Testis (tissue), 5 donors: Measurements from ENCODE around the gene BTBD2. TPM values are rescaled to one million over a fixed set of nuclear protein-coding genes. Genes with fewer than 3 reads are reported as not detected.

Source experiments
- DNase-seq: peaks from one replicate; pipeline ENCODE4 v3.0.0-alpha.2; 2019
- H3K27ac ChIP-seq, 2 donors: fragments of 200-600 bp; sonication (generic); one replicate each; pipeline ENCODE4 v1.5.1; 2019
- H3K27me3 ChIP-seq: fragments of 200-600 bp; sonication (generic); one replicate; pipeline ENCODE4 v1.5.1; 2019
- H3K36me3 ChIP-seq: fragments of 200-600 bp; sonication (generic); one replicate; pipeline ENCODE4 v1.5.1; 2017; ENCODE audit warnings: low read depth; ENCODE audit errors: missing control alignments
- H3K4me1 ChIP-seq: fragments of 200-600 bp; sonication (generic); one replicate; pipeline ENCODE4 v1.5.1; 2019
- H3K4me3 ChIP-seq, 2 donors: fragments of 200-600 bp; sonication (generic); one replicate each; pipeline ENCODE4 v1.5.1; 2017 to 2019
- H3K9me3 ChIP-seq: fragments of 200-600 bp; sonication (generic); one replicate; pipeline ENCODE4 v1.5.1; 2017
- POLR2A ChIP-seq: fragments of 450-650 bp; IDR thresholded peaks from one replicate; pipeline ENCODE4 v1.6.1; 2017; ENCODE audit warnings: antibody characterized with exemption, mild to moderate bottlenecking, moderate library complexity
- WGBS, 2 donors: methylation state at CpG; one replicate each; pipeline ENCODE4 v1.1.5; 2018; 5-methylcytosine and 5-hydroxymethylcytosine counted together
- intact Hi-C: fragments of 100-400 bp; cut with DNase I; formaldehyde crosslinking; loops from one replicate; pipeline ENCODE4 v1.15.1; 2023; ENCODE audit warnings: low total_unique reads
- long read RNA-seq, 2 donors: transcript quantifications; one replicate each; lab custom pipeline, GENCODE V29; 2026
- polyA plus RNA-seq: library from polyadenylated mRNA; stranded (reverse); fragments of 350-450 nt; fragmentation: Illumina TruSeq; extraction: RNeasy Lipid Tissue Mini Kit (QIAGEN cat#74804); gene quantifications from one replicate; pipeline ENCODE4 v1.2.3, GENCODE V29; 2014; ENCODE audit warnings: low read depth, low replicate concordance; ENCODE audit not compliant: insufficient read depth
- total RNA-seq, 2 donors: library from RNA; depleted of rRNA; stranded (reverse); fragments of >200 nt; gene quantifications; one replicate each; pipeline ENCODE4 v1.2.3, GENCODE V29; 2016
- TF ChIP-seq, protein P1 (sequence below), 3 experiments: fragments of 450-650 bp in 2 of 3; fragments of 200-600 bp in 1 of 3; sonication (generic) in 1 of 3; IDR thresholded peaks; one replicate each; pipeline ENCODE4 v1.5.1; 2016 to 2019; ENCODE audit warnings: antibody characterized with exemption in 3 of 3, mild to moderate bottlenecking in 2 of 3, moderate library complexity in 1 of 3

Gene BTBD2
- total RNA-seq (100 to 1,000 TPM in 1 of 2 donors, 10 to 100 TPM in 1; 61.1 to 117 TPM), polyA plus RNA-seq (43.2 TPM)
- long read RNA-seq, donor 1, transcript BTBD2-201 (9 exons, 2,649 nt): major isoform, 25 of 33 reads
- long read RNA-seq, donor 1, transcript BTBD2-211 (1 exons, 951 nt): minor isoform, 6 of 33 reads
- long read RNA-seq, donor 1, partial matches to known transcripts: 0 of 33 reads
- long read RNA-seq, donor 1, other reads (novel, unspliced or antisense): 0 of 33 reads
- long read RNA-seq, donor 2, transcript BTBD2-201 (9 exons, 2,649 nt): major isoform, 13 of 21 reads
- long read RNA-seq, donor 2, partial matches to known transcripts: 5 of 21 reads
- long read RNA-seq, donor 2, other reads (novel, unspliced or antisense): 0 of 21 reads

DNA sequence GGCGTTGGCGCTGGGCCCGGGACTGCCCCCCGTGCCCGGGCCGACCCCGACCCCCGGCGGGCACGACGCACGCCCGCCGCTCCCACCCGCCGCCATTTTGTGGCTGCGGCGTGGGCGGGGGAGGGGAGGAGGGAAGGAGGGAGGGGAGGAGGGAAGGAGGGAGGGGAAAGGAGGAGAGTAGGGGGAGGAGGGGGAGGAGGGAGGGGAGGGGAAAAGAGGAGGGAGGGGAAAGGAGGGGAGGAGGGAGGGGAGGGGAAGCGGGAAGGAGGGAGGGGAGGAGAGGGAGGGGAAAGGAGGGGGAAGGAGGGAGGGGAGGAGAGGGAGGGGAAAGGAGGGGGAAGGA is at the start of gene BTBD2:
TSS of gene BTBD2 (minus strand) at position 107 of the 343 bp plus-strand sequence. CDS start at position 96, 11 bp downstream.
- Histone ChIP-seq H3K36me3 (no peaks in the 10 kb centered on the region), H3K27me3 (no peaks in the 10 kb centered on the region), H3K4me3 (peak within 1 kb of the TSS; percentile 49 to 63), H3K4me1 (peaks cover 9% of the 10 kb centered on the region), H3K9me3 (no peaks in the 10 kb centered on the region), H3K27ac (peak within 1 kb of the TSS; percentile 50 to 66)
- intact Hi-C loops: no loop called here
- peak; percentile 50 for DNase-seq
- TF ChIP-seq, protein P1, sequence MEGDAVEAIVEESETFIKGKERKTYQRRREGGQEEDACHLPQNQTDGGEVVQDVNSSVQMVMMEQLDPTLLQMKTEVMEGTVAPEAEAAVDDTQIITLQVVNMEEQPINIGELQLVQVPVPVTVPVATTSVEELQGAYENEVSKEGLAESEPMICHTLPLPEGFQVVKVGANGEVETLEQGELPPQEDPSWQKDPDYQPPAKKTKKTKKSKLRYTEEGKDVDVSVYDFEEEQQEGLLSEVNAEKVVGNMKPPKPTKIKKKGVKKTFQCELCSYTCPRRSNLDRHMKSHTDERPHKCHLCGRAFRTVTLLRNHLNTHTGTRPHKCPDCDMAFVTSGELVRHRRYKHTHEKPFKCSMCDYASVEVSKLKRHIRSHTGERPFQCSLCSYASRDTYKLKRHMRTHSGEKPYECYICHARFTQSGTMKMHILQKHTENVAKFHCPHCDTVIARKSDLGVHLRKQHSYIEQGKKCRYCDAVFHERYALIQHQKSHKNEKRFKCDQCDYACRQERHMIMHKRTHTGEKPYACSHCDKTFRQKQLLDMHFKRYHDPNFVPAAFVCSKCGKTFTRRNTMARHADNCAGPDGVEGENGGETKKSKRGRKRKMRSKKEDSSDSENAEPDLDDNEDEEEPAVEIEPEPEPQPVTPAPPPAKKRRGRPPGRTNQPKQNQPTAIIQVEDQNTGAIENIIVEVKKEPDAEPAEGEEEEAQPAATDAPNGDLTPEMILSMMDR (IDR thresholded peaks at IDR 0.05): no peak
- no peak for TF ChIP-seq POLR2A
- no CpG with 5 or more reads among the region's 20 CpGs for WGBS, 2 donors

DNA sequence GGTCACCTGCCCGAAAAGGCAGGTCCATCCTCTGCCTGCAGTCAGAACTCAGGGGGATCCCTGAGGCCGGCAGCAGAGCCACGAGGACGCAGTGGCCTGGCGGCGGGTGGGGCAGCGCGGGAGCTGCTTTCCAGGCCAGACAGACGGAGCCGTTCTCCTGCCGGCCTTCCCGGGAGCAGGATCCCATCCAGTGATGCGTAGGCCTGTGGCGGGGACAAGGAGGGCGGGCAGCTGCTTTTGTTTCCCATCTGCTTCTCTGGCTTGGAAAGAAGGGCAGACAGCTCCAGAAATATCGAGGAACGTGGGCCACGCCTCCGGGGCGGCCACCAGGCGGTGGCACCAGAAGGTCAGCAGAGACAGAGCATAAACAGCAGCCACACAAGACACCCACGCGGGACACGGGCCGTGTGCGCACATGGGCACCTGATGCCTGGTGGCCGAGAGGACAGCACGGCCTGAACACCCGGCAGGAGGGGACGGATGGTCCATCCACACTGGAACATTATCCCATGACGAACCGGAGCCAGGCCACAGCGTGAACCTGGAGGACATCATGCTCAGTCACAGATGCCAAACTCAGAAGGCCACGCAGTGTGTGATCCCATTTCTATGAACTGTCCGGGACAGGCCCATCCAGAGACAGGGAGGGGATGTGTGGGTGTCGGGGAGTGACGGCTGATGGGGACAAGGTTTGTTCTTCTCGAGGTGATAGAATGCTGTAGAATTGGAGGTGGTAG is 49.4 kb upstream of the BTBD2 start:
- H3K9me3 ChIP-seq: no peaks in the 10 kb centered on the region
- no peak overlapping the region for H3K4me3 ChIP-seq
- DNase-seq: peak; percentile 67
- TF ChIP-seq, protein P1 (IDR thresholded peaks at IDR 0.05): peak in 1 of 3 experiments; percentile 26
- no peak for TF ChIP-seq POLR2A
- peak overlapping the region; percentile 81 to 94 for H3K27ac ChIP-seq
- peaks cover 46% of the 10 kb centered on the region for H3K4me1 ChIP-seq
- H3K36me3 ChIP-seq: no peaks in the 10 kb centered on the region
- 49 to 64% methylated on average over 25 to 38 of the region's 38 CpGs for WGBS, 2 donors
- H3K27me3 ChIP-seq: no peaks in the 10 kb centered on the region
- intact Hi-C loops: no loop called here

DNA sequence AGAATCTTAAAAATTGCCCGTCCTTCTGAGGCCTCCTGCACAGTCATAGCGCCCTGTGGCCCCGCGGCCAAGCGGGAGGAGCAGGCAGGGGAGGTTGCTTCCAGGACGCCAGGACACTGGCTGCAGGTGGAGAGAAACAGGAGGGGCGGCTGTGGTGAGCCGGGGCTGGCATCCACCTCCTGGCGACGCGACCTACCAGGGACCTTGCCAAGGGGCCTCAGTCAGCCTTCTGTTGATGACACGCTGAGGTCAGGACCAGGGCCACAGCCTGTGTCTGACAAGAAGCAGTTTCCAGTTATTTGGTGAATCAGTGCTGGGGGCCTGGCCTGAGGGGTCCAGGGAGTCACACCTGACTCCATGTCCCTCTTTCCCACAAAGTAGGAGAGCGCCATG is 48.9 kb upstream of the BTBD2 start:
- peaks cover 46% of the 10 kb centered on the region for H3K4me1 ChIP-seq
- H3K27ac ChIP-seq: peak overlapping the region; percentile 81 to 94
- no peaks in the 10 kb centered on the region for H3K36me3 ChIP-seq
- H3K4me3 ChIP-seq: no peak overlapping the region
- intact Hi-C loops: no loop called here
- 77 to 79% methylated on average over 12 to 13 of the region's 13 CpGs for WGBS, 2 donors
- H3K27me3 ChIP-seq: no peaks in the 10 kb centered on the region
- H3K9me3 ChIP-seq: no peaks in the 10 kb centered on the region
- no peak for TF ChIP-seq POLR2A
- TF ChIP-seq, protein P1 (IDR thresholded peaks at IDR 0.05): no peak
- no peak for DNase-seq

DNA sequence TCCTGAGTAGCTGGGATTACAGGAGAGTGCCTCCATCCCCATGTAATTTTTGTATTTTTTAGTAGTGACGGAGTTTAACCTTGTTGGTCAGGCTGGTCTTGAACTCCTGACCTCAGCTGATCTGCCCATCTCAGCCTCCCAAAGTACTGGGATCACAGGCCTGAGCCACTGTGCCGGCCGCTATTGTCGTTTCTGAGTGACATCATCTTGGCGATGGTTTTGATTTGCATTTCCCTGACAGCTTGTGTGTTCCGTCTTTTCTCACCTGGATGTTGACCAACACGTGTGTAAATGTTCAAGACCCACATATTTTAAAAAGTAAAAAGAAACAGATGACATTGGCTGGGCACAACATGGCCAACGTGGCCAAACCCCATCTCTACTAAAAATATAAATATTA is 48.3 kb upstream of the BTBD2 start:
- H3K36me3 ChIP-seq: no peaks in the 10 kb centered on the region
- H3K27ac ChIP-seq: peak overlapping the region; percentile 81 to 94
- no peaks in the 10 kb centered on the region for H3K9me3 ChIP-seq
- intact Hi-C loops: no loop called here
- no peak overlapping the region for H3K4me3 ChIP-seq
- 81 to 83% methylated on average over 8 of the region's 8 CpGs for WGBS, 2 donors
- H3K27me3 ChIP-seq: no peaks in the 10 kb centered on the region
- TF ChIP-seq POLR2A: no peak
- TF ChIP-seq, protein P1 (IDR thresholded peaks at IDR 0.05): no peak
- H3K4me1 ChIP-seq: peaks cover 48% of the 10 kb centered on the region
- no peak for DNase-seq
